C4-2B (cell line): Measurements from ENCODE around the gene ACSL4.

ENCODE experiments used
- CTCF ChIP-seq: fragments of 450-650 bp; conservative IDR thresholded peaks from 2 replicates; pipeline ENCODE4 v1.5.1; 2017; ENCODE audit warnings: mild to moderate bottlenecking
- ZFX ChIP-seq: fragments of 450-650 bp; IDR thresholded peaks from 2 replicates; pipeline ENCODE4 v1.6.1; 2017

- TF ChIP-seq CTCF (no peak), ZFX (no peak)
Measured at GRCh38 chrX:109732807-109733612, at the start of gene ACSL4.
